NB4 (cell line): ENCODE results near the gene MKRN1.
"Not testable (repeated sequence)": the region's sequence is repeated elsewhere in the genome, so short reads cannot be mapped to it uniquely, and the experiment has no call there.

Experiments
- DNase-seq: peaks from one replicate; pipeline ENCODE4 v3.0.0; 2010; ENCODE audit warnings: low read depth
- H3K4me3 ChIP-seq: one replicate; pipeline ENCODE4 v1.5.1; 2011; ENCODE audit warnings: mild to moderate bottlenecking, low read depth, low read length, moderate library complexity
- MYC ChIP-seq: IDR thresholded peaks from 2 replicates; pipeline ENCODE4 v1.6.1; 2011; ENCODE audit warnings: low read depth, low read length
- POLR2A ChIP-seq: IDR thresholded peaks from 2 replicates; pipeline ENCODE4 v1.6.1; 2011; ENCODE audit warnings: mild to moderate bottlenecking; ENCODE audit not compliant: insufficient read length; ENCODE audit errors: extremely low read depth
- TF ChIP-seq, protein P1 (sequence below): IDR thresholded peaks from one replicate; pipeline ENCODE4 v1.5.1; 2012; ENCODE audit warnings: low read depth, low read length
- TF ChIP-seq, protein P2 (sequence below): IDR thresholded peaks from 2 replicates; pipeline ENCODE4 v1.6.1; 2011; ENCODE audit warnings: low read depth, low read length

MKRN1 gene

DNA sequence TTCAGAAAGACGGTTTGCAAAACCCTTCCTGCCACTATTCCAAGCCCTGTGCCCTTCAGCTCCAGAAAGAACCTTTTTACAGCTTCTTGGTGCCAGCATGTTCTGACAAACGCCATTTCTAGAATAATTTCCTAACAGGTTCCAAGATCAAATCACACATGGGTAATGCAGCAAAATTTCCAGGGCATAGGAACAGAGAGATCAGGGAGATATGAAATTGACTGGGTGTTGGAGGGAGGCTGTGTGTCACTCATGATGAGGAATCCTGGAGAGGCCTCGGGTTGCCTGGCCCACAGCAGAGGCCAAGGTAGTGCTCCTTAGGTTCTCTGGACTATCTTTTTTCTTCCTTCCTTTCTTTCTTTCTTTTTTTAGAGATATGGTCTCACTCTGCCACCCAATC lies 45.9 kb downstream of the MKRN1 start:
- DNase-seq, result no peak
- no peak for TF ChIP-seq POLR2A
- TF ChIP-seq, protein P1, sequence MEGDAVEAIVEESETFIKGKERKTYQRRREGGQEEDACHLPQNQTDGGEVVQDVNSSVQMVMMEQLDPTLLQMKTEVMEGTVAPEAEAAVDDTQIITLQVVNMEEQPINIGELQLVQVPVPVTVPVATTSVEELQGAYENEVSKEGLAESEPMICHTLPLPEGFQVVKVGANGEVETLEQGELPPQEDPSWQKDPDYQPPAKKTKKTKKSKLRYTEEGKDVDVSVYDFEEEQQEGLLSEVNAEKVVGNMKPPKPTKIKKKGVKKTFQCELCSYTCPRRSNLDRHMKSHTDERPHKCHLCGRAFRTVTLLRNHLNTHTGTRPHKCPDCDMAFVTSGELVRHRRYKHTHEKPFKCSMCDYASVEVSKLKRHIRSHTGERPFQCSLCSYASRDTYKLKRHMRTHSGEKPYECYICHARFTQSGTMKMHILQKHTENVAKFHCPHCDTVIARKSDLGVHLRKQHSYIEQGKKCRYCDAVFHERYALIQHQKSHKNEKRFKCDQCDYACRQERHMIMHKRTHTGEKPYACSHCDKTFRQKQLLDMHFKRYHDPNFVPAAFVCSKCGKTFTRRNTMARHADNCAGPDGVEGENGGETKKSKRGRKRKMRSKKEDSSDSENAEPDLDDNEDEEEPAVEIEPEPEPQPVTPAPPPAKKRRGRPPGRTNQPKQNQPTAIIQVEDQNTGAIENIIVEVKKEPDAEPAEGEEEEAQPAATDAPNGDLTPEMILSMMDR, result no peak
- TF ChIP-seq, protein P2, sequence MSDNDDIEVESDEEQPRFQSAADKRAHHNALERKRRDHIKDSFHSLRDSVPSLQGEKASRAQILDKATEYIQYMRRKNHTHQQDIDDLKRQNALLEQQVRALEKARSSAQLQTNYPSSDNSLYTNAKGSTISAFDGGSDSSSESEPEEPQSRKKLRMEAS, result no peak
- no peak for TF ChIP-seq MYC

DNA sequence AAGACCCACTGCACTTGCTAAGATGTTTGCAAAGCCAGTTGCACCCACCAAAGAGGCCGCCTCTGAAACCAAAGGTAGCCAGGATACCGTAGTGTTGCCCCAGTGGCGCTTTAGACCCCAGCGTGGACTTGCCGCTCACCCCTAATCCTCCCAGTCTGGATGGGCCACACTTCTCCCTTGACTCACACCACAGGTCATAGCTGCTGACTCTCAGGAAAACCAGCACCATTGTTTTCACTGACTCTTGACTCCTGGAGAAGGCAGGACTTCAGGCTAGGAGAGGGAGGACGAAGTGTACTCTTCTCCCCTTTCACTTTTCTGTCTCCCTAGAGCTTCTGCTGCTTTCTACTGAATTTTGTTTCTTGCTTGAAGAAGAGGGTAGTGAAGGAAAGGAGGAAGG lies 53.2 kb downstream of the MKRN1 start:
- H3K4me3 ChIP-seq, result no peak overlapping the region
- no peak for TF ChIP-seq MYC
- no peak for TF ChIP-seq POLR2A
- TF ChIP-seq, protein P2, result no peak
- TF ChIP-seq, protein P1, result no peak
- DNase-seq, result no peak

More for the DNA sequence above, 45.9 kb downstream of the MKRN1 start:
- no peak overlapping the region for H3K4me3 ChIP-seq

DNA sequence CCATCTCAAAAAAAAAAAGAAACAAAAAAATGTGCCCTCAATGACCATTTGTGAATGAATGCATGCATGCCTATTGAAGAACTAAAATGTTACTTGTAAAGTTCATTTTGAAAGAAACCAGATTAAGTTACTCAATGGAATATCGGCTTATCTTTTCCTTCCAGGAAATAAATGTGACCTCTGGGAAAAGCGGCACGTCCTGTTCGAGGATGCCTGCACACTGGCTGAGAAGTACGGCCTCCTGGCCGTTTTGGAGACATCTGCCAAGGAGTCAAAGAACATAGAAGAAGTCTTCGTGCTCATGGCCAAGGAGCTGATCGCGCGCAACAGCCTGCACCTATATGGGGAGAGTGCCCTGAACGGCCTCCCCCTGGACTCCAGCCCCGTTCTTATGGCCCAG lies 53.6 kb downstream of the MKRN1 start:
- DNase-seq, result no peak
- TF ChIP-seq, protein P1, result no peak
- no peak for TF ChIP-seq MYC
- TF ChIP-seq POLR2A, result no peak
- TF ChIP-seq, protein P2, result no peak
- no peak overlapping the region for H3K4me3 ChIP-seq

DNA sequence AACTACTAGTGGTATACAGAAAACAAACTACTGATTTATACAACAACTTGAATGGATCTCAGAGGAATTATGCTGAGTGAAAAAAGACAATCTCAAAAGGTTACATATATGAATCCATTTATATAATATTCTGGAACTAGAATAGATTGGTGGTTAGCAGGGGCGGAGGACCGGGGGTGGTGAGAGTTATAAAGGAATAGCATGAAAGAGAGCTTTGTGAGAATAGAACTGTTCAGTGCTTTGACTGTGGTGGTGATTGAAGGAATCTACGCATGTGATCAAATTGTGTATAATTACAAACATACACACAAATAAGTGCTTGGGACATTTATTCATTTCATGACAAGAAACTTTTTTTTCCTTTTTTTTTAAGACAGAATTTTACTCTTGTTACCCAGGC lies 55.8 kb downstream of the MKRN1 start:
- no peak for DNase-seq
- TF ChIP-seq POLR2A (no peak), MYC (no peak)
- TF ChIP-seq, protein P2, result no peak
- TF ChIP-seq, protein P1, result no peak
- H3K4me3 ChIP-seq, result no peak overlapping the region

DNA sequence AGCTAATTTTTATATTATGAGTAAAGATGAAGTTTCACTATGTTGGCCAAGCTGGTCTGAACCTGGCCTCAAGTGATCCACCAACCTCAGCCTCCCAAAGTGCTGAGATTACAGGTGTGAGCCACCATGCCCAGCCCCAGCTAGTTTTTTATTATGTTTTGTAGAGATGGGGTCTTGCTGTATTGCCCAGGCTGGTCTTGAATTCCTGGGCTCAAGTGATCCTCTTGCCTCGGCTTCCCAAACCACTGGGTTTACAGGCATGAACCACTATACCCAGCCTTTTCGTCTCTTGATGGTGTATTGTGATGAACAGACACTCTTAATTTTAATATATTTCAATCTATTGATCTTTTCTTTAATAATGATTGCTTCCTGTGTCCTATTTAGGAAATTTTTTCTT lies 57.8 kb downstream of the MKRN1 start:
- TF ChIP-seq, protein P1, result no peak
- no peak for TF ChIP-seq MYC
- no peak for TF ChIP-seq POLR2A
- TF ChIP-seq, protein P2, result no peak
- no peak overlapping the region for H3K4me3 ChIP-seq
- no peak for DNase-seq

DNA sequence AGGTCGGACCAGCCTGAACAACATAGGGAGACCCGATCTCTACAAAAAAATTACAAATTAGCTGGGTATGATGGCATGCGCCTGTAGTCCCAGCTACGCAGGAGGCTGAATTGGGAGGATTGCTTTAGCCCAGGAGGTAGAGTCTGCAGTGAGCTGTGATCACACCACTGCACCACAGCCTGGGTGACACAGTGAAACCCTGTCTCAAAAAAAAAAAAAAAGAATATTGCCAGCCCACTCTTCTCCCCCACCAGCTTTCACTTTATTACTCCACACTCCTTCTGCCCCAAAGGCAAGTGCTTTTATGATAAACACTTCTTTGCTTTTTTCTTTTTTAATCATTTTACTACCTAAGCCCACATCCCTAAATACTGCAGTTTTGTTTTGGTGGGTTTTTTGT lies 60.7 kb downstream of the MKRN1 start:
- no peak overlapping the region for H3K4me3 ChIP-seq
- DNase-seq, result no peak
- TF ChIP-seq, protein P1, result no peak
- no peak for TF ChIP-seq MYC
- TF ChIP-seq POLR2A, result no peak
- TF ChIP-seq, protein P2, result no peak

DNA sequence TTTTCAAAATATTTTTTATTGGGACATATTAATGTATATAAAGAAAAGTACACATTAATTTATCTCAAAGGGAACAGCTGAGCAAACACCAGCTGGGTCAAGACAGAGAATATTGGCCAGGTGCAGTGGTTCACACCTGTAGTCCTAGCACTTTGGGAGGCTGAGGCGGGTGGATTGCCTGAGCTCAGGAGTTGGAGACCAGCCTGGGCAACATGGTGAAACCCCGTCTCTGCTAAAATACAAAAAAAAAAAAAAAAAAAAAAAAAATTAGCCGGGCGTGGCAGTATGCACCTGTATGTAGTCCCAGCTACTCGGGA lies 61.2 kb downstream of the MKRN1 start:
- not testable (repeated sequence) for H3K4me3 ChIP-seq, DNase-seq
